CMK (cell line): Measurements from ENCODE around the gene SORBS1.

ENCODE experiments used
- DNase-seq: peaks from one replicate; pipeline ENCODE4 v3.0.0-alpha.2; 2010; ENCODE audit warnings: low read depth

The SORBS1 gene

DNA sequence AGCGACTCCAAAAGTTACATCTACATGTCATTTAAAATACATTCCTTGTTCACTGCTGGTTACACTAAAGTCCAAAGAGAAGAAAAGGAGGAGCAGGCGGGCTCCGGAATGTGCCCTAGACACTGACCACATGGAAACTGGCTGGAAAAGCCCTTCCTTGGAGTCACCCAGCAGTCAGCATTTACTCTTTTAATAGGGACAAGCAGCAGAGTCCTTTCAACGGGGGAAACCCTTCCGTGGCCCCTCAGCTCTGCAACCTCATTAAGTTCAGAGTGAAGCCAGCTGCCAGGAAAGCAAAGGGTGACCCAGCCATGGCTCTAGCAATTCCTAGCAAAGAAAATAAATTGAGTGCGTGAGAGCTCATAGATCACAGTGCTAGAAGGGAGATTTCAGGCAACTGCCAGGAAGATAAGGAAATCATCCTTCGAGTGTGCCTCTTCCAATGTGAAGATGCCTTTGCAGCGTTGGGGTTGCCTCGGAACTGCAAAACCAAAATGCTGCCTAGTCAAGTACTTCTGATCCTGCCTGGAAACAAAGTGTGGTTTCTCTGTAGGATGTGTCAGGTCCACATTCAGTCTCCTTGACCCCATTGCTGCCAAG, 101.6 kb downstream of the SORBS1 start:
- no peak for DNase-seq

DNA sequence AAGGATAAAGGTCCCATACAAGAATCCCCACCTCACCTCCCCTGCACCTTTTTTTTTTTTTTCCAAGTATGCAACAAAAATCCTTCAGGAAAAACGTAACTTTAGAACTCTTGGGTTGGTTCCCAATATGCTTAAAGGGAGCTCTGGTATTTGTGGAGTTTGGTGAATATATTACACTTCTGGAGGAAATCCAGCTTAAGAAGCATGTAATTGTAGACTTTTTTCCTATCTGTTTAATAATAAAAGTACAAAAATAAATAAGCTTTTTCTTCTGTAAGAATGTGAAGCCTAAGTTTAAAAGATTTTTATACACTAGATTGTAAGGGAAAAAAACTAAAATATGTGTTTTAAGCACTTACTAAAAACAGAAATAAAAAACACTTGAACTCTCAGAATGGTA, 102.3 kb downstream of the SORBS1 start:
- DNase-seq = no peak

DNA sequence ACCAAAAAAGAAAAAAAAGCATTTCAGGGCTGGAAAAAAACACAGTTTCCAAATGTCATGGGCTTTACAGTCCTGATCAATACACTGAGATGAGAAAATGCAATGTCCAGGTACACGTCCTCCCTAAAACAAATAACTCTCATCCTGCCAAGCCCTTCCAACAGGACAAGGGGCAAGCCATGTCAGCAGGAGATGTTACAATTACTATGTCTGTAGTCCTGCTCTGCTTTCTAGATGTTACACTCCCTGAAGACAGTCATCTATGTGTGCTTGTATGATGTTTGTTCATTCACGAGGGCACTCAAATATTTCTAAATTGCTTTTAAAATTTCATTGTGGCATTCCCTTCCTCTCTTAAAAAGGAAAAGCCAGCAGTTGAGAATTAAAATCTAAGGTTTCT, 103.2 kb downstream of the SORBS1 start:
- DNase-seq = no peak

DNA sequence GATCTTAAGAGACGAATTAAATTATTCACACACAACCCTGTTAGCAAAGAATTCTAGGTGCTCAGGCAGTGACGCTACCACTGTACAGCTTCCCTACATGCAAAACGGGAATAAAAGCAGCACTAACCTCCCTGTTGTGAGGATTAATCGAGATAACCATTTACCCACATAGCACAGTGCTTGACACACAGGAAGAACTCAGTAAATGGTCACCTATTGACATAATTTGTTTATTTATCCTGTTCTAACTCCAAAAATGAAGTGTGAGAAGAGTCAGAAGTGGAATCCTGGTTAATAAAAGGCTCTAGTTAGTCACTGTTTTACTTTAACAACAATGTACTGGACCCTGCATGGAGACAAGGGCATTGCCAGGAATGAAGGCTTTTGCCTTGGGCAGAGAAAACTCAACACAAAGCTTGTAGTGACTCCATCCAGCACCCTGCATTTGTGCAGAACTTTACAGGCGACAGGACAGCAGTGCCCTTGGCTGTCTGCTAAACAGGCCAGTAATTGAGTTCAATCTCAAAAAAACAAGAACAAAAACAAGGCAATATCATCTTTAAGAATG, 103.8 kb downstream of the SORBS1 start:
- no peak for DNase-seq

DNA sequence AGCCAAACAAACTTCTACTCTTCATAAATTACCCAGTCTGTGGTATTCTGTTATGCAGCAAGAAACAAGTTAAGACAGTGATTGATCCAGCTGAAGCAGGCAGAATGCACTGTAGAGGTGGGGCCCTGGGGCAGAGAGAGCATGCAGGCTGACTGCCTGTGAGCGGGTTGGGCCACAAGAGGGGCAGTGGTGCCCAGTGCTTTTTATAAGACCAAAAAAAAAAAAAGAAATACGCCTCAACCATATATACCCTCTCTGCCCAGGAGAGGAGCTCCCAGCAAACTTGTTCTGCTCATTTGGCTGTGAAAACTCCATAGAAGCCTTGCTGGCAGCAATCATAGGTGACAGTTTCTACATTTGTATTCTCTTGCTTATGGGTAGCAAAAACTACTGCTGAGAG, 104.7 kb downstream of the SORBS1 start:
- no peak for DNase-seq

DNA sequence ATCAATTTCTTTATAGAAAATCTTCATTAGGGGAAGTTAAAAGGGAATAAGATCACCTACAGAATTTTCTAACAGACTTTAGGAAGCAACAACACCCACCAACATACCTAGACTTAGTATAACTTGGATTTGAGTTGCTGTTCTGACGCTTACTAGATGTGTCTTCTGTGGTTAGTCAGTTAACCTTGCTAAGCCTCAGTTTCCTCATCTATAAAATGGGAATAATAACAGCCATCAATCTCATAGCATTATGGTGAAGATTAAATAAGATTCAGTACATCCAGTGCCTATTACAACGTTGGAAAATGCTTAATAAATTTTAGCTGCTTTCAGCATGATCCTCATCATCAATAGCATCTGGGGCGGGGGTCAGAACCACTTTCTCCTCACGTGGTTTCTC, 106.2 kb downstream of the SORBS1 start:
- DNase-seq = no peak

DNA sequence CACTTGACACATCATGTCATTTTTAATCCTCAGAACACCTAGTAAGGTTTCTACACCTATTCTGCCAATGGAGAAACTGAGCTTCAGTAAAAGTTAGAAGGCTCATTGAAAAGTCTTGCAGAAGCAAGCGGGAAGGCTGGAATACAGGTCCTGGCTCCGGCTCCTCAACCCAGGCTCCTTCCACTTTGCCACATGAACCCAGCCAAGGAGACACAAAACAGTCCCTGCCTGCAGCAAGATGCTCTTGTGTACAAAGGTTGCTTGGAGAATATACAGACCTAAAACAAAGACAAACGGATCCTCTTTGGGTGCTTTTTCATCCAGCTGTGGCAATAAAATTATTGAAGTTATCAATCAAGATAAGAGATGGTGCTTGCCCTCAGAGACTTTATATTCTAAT, 106.8 kb downstream of the SORBS1 start:
- no peak for DNase-seq

DNA sequence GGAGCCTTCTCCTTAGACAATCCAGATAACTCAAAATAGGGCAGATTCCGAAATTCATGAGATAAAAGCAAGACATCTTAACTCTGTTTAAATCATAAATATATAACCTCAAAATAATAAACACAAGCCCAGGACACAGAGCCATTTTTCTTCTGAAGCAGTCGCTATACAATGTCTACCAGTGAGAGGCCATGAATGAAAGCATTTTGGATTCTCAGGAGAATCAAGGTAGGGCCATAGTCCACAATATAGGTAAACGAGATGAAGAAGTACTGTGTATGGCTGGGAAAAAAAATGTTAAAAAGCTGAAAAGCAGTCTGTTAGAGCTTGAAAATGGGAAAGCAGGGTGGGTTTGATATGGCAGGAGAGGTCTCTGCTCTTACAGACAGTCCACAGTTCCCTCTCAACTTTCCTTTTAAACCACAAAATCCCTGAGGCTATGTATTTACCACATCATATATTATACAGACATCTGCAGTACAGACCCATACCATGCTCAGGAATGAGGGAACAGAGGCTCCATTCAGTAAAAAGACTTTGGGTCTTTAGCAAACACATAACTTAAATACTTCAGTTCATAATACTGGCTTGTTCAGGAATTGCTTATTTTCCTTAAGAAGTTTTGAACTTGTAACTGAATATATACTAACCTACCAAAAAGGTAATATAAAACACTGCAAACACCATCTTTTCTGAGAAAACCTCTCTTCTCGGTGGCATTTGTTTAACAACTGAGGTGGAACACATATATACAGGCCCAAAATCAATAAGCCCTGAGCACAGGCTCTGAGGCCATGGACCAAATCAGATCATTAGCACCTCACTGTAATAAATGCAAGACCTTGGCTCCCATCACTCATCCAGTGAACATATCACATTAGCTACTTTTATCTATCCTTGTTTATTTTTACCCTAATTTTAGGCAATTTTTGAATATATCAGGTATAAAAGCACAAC, 109.3 kb downstream of the SORBS1 start:
- no peak for DNase-seq

DNA sequence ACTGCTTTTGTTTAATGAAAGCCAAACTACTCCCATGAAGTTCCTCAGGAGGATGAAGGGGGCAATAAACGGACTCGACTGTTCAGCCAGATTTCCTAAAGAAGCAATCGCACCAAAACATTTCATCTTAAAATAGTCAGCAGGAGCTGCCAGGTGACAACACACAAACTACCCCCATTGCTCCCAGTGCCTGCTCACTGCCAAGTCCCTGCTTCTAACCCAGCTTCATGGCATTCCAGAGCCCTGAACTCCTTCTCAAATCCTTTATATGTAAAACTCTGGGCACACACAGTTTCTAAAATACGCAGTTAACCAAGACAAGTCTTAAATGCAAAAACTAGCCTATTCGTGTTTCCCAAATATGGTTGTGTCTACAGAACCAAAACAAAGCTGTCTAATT, 110.0 kb downstream of the SORBS1 start:
- DNase-seq = no peak

DNA sequence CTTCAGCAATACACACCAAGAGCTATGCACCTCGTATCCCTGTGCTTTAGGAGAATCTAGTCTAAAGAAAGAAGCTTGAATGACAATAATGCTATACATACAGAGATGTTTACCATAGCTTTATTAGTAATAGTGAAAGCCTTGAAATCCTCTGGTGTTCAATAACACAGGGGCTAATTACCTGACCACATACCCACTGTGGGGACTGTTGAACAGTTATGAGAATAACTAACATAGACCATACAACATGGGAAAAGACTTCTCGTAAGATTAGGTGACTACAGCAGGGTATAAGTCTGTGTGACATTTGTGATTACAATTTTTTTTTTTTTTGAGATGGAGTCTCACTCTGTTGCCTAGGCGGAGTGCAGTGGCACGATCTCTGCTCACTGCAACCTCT, 111.0 kb downstream of the SORBS1 start:
- no peak for DNase-seq

DNA sequence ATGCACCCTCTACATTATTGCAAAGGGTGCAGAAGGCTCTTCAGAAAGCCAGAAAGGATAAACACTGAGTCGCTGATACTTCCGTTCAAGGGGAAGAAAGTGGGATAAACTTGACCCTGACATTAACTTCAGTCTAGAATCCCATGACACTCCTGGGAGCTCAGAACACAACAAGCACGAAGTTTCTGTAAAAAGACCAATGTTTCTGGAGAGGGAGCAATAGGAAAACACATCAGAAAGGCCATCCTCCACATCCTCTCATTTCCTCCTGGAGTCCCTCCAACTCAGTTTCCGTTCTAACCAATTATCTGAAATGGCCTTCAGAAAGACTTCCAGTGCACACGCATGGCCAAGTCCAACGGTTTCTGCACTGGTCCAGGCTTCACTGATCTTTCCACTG, 113.5 kb downstream of the SORBS1 start:
- DNase-seq = no peak

DNA sequence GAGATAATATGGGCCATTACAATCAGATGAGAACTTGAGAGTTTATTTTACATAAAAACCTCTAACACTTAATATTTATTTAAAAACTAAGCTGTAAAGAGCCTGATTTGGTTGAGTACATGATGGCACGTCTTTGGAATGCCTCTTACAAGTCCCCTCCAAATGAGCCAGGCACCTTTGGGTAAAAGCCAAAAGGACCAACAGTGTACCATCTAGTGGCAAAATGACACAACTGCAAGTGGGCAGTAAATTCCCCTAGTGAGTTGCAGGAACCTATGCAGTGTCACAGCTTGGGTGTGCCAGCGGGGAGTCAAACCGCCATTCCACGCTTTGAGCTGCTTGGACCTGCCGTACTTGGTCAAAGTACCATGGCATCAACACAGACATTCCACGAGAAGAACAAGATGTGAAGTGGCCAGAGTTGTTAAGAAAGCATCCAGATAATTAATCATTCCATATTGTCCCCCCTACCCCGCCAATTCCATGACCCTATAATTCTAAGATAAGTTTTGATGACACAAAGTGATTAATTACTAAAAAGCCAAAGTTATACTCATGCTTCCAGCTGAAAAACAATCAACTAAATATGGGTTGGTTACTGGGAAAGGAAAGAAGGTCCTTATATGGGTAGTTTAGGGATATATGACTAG, 115.2 kb downstream of the SORBS1 start:
- peak; percentile 62 for DNase-seq

DNA sequence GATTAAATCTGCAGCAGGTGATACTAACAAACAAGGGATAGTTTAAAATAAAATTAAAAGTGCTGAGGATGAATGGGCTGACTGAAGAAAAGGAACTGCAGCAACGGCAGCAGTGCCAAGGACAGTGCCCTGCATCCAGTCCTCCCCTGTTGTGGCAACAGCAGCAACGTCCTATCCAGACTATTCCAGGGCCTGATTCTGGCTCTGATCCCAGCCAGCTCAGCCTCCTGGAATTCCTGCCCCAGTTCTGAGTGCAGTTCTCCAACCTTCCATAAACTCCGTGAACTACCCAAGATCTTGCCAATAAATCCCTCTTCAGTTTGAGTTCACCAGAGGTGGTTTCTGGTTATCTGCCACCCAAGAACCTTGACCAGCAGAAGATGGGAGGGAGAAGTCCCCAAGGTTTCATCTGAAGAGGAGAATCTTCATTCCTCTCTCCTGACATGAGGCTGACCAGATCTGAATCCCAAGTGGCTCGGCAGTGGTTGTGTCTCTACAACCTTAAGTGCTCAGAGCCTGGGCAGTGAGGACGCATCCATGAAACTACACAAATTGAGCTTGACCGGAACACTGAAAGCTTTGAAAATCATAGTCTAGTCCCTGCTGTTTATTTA, 115.8 kb downstream of the SORBS1 start:
- no peak for DNase-seq

DNA sequence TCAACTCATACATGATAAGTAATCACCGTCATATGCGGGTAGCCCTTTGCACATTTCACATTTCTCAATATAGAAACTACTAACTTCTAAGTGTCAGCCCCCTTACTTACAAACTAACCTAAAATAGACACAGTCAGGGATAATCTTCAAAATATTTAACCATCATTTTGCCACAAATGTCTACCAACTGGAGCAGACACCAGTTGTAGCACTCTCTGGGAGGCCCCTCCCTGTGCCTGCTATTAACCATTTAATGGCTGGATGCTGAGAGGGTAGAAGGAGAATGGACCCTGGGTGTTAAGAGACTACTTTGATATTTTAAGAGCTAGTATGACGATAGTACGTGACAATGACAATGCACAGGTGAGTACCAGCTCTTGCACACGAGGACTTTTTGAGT, 116.4 kb downstream of the SORBS1 start:
- no peak for DNase-seq

DNA sequence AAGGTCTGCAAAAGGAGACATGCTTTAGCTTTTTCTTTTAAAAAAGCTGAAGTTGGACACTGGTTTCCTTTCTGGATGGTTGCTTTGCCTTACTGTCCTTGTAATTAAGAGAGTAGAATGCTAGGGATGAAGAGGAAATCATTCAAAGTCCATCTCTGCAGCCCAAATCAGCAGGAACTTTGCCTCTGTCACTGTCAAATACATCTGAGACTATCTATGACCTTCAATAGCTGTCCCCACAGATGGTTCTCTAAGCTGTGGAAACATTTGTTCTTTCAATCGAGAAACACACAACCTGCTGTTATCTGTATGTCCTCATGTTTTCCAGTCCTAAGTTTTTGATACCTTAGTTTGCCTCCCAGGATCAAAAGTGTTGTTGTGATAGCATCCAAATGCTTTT, 117.5 kb downstream of the SORBS1 start:
- DNase-seq = no peak

DNA sequence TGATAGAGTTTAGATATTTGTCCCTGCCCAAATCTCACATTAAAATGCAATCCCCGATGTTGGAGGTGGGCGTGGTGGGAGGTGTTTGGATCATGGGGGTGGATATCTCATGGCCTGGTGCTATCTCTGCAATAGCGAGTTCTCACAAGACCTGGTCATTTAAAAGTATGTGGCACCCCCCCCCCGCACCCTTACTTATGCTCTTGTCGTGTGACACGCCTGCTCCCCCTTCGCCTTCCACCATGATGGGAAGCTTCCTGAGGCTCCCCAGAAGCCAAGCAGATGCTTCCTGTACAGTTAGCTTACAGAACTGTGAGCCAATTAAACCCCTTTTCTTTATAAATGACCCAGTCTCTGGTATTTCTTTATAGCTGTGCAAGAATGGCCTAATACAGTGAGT, 118.8 kb downstream of the SORBS1 start:
- no peak for DNase-seq

DNA sequence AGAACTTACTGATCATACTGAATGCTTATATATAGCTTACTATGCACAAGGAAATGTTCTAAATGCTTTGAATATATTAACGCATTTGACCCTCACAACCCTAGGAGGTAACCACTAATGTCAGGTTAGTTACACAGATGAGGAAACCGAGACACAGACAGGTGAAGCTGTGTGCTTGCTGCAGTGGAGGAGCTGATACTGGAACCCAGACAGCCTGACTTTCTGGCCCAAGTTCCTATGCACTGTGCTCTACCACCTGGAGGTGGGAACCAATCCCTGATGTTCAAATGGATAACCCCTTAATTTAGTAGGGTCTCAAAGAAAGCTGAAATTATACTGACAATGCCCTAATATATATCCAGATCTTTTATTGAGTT, 119.6 kb downstream of the SORBS1 start:
- no peak for DNase-seq

DNA sequence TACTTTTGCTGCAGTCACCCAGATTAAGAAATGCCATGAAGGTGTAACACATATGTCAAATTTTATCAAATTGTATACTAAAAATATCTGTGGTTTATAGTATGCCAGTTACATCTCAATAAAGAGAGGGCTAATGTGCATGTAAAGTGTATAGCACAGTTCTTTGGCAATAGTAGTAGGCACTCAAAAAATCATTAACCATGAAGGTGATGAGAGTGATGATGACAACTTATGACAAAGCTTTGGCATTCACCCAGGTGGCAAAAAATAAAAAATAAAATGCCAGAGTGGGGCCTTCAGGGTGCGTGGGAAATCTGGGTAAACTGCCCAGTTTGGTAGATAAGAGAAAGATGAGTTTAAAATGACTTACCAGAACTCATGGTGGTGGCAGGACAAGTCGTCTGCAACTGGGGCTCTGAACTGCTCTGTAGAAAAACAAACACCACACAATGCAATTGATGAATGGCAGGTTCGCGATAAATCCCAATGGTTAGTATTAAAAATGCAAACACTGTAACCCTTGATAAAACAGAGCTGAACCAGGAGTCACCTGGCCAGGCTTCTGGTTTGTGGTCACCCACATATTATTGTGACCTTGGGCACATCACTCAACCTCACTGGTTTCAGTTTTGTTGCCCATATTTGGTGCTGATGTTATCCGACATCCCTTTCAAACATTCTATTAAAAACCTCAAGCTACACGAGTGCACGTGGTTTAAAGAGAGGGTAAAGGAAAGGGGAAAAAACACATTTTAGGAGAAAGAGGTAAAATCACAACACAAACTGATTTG, 120.2 kb downstream of the SORBS1 start:
- no peak for DNase-seq

DNA sequence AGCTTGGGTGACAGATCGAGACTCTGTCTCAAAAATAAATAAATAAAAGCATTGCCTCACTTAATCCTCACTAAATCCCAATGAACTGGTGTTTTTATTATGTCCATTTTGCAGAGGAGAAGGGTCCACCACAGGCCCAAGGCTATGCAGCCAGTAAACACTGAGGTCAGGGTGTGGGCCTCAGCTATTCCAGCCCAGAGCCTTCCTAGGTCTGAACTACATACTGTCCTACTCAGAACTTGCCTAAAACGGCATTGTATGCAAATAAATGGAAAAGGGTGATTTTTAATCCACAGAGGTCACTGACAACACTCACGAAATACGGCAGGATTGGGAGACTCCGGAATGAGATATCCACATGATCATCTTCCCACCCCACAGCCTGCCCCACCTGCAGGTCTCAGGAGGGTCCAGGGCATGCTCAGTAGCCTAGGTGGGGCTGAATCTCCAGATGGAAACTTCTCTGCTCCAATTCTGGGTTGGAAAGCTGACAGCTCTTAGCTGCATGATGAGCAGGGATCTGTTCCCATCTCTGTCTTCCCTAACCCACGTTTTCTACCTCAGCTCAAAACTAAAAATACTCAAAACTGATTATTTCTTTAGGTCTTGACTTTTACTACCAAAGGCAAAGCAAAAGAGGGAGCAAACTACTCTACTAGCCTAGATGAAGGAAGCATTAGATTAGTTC, 121.0 kb downstream of the SORBS1 start:
- DNase-seq = no peak

DNA sequence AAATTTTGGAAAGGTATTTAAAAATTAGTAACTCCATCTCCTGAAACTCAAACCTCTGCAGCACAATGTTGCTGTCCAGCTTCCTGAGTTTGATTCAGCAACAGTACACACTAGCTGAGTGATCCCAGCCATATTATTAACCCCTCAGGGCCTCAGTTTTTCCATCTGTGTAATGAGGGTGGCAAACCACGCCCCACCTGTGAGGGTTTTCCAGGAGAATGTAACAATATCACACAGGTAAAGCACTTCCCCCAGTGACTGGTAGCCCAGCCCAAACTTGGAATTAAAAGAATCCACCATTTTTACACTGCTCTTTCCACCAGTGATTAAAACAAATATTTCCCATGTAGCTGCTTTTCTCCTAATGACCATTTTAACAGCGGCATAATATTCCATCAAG, 122.4 kb downstream of the SORBS1 start:
- no peak for DNase-seq

DNA sequence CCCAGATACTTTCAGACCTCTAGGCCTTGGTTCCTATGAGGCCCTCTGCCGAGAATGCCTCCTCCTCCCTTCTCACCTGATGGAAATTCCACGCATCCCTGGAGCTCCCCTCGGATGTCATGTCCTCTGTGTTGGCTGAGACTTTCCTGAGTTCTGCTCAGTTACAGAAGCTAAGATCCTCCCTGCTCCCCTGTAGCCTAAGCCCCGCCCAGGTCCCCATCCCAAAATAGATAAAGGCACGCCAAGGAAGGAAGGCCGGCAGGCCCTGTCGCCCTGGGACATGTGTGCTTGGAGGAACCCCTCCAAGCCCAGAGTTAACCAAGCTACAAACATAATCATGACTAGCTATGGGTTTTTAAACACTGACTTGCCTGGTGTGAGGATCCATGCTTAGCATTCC, 123.5 kb downstream of the SORBS1 start:
- DNase-seq = no peak
